LNCaP clone FGC (cell line): Measurements from ENCODE around the gene GARS1.
"Not testable (repeated sequence)": the region's sequence is repeated elsewhere in the genome, so short reads cannot be mapped to it uniquely, and the experiment has no call there.

Source experiments
- DNase-seq: peaks from one replicate; pipeline ENCODE4 v3.0.0-alpha.2; 2011; ENCODE audit warnings: low read depth
- H3K4me3 ChIP-seq: 2 replicates; pipeline ENCODE4 v1.5.1; 2011; ENCODE audit warnings: mild to moderate bottlenecking, low read depth, low read length, control low read depth
- CTCF ChIP-seq: IDR thresholded peaks from 2 replicates; pipeline ENCODE4 v1.5.1; 2012; ENCODE audit warnings: mild to moderate bottlenecking; ENCODE audit not compliant: control insufficient read depth, insufficient read depth; ENCODE audit errors: extremely low read depth

Gene GARS1

GRCh38 chr7:30635798-30636197 is 41.1 kb downstream of the GARS1 start:
- no peak for TF ChIP-seq CTCF
- H3K4me3 ChIP-seq, result no peak overlapping the region
- DNase-seq, result no peak

- not testable (repeated sequence) for DNase-seq, H3K4me3 ChIP-seq
These were observed 47.6 kb downstream of the GARS1 start for GRCh38 chr7:30642322-30642721.

GRCh38 chr7:30642789-30643188 is 48.1 kb downstream of the GARS1 start:
- no peak for TF ChIP-seq CTCF
- H3K4me3 ChIP-seq, result no peak overlapping the region
- DNase-seq, result no peak

GRCh38 chr7:30644286-30644955 is 49.7 kb downstream of the GARS1 start:
- DNase-seq, result no peak
- H3K4me3 ChIP-seq, result no peak overlapping the region
- TF ChIP-seq CTCF, result no peak

- TF ChIP-seq CTCF, result no peak
- no peak for DNase-seq
- no peak overlapping the region for H3K4me3 ChIP-seq
These were observed 51.0 kb downstream of the GARS1 start for GRCh38 chr7:30645661-30646060.

GRCh38 chr7:30646154-30646553 is 51.5 kb downstream of the GARS1 start:
- no peak overlapping the region for H3K4me3 ChIP-seq
- no peak for DNase-seq
- no peak for TF ChIP-seq CTCF

- H3K4me3 ChIP-seq, result no peak overlapping the region
- TF ChIP-seq CTCF, result no peak
- DNase-seq, result no peak
These were observed 53.1 kb downstream of the GARS1 start for GRCh38 chr7:30647589-30648364.
